ENCODE measurements around the gene AFG1L.
"Not testable (repeated sequence)": the region's sequence is repeated elsewhere in the genome, so short reads cannot be mapped to it uniquely, and the experiment has no call there.

AFG1L gene

DNA sequence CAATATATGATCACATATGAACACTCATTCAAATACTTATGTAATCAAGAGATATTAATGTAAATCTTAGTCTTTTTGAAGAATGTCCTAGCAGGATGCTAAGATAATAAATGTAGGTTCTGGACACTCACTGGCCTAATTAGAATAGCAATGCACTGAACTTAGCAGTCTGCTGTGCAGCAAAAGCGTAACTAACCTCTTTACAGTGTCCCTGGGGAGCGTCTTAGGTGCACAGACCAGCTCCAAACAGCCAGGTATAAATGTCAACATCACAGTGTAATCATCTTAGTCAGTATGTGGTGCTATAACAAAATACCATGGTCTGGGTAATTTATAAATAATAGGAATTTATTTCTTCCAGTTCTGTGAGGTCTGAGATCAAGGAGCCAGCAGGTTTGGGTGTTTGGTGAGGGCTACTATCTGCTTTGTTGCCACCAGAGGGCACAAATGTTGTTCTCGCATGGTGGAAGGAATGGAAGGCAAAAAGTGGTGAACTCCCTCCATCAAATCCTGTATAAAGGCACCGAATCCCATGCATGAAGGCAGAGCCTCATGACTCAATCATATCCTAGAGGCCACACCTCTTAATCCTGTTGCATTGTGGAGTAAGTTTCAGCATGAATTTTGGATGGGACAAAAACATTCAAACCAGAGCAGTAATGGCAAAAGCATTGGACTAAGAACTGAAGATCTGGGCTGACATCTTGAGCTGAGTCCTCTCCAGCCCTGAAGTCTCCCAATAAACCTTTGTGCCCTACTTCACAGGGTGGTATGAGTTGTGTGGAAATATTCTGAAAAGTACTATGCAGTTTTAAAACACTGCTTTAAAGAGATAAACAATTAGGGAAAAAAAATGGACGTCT, 224.1 kb downstream of the AFG1L start:
- DNase-seq (ENCODE audit: low read depth, low spot score): no peak

DNA sequence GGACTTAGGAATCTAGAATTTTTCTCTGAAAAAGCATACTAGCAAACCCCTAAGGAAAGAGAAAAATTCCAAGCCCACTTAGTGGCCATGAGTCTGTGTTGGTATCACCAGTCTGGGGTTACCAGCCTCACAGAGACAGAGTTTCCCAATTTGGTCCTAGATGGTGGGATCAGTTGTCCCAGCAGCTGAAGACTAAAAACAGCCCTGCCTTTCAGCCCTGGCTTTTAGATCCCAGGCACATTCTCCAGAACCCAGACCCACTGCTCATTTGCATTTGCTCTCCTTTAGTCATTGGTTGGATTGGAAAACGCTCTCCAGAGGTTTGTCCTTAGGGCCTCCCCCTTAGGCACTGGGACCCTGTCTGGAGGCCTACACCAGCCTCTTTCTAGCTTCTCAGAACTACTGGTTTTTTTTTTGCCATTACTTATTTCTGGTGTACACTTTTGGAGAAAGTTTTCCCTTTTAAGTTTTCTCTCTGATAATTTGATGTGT, 226.8 kb downstream of the AFG1L start:
- DNase-seq (ENCODE audit: low read depth, low spot score): no peak

DNA sequence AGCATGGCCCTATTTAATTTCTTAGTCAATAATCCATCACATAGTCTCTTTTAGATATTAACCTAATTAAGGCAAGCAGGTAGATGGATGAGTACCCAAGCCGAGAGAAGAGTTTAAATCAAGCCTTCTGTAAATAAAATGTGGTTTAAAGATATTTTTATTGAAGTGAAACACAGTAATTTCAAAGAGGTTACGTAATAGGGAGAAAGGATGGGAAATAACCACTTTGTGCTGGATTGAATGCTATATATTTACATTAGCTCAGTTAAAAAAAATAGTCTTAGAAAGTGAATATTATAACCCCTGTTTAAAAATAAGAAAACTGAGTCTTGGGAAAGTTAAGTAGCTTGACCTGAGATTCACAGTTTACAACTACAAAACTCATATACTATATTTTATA, 228.8 kb downstream of the AFG1L start:
- no peak for DNase-seq (ENCODE audit: low read depth, low spot score)

DNA sequence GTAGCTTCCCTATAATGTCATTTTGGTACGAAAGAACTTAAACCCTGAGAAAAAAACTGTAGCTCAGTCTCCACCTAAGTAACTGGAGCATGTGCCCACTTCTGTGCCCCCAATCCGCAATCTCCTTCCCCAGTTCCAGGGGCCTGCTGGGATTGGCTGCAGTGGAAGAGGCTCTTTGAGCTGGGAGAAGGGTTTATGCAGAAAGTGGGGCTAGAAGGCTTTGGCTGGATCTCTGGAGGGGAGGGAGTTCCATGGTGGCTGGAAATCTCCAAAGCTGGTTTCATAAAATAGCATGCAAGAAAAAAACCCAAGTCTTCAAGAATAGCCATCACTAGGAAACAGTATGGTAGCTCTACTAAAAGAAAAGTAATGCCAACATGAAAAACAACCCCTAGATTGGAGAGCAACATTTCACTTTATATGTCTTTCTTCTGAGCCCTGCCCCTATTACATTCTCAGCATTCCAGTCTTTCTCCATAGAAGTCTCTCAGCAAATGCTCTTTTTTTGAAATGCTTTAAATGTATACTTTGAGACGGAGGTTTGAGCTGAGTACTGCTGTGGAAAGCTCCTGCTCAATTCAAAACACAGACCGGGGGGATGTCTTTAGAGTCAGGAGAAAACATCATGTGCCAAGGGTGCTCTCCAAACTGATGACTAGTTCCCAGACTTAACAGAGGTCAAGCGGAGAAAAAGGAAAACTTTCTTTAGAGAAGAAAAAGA, 229.8 kb downstream of the AFG1L start:
- no peak for DNase-seq (ENCODE audit: low read depth, low spot score)

DNA sequence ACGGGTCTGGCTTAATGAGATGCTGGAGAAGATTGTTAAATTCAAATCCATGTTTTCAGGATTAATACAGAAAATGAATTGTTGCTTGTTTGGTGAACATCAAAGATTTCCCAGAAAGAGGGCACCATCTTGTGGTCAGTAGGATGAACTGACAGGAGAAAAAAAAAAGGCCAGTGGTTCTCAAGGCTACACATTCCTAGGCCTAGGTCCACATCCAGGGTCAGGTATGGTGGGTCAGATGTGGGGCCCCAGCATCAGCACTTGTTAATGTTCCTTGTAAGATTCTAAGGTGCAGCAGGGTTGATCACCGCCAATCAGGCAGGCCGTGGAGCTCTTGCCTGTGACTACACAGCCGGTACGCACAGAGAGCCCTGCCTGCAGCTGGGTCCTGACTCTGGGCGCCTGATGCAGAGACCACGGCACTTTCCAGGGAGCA, 231.9 kb downstream of the AFG1L start:
- no peak for DNase-seq (ENCODE audit: low read depth, low spot score)

DNA sequence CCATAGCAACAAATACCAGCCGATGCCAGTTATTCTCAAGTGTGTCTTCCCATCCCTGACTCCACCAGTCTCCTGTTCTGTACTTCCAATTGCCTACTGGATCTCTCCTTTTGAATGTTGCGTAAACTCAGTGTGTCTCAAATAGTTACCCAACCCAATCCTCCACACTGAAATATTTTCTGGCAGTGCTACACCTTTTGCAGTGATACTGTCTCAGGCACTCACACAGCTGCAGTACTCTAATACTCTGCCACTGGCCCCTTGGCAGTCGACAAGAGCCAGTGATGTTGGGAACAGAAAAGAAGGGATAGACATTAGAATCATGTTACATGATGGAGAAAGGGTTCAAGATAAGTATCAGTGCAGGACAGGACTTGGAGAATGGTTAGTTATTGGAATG, 234.0 kb downstream of the AFG1L start:
- no peak for DNase-seq (ENCODE audit: low read depth, low spot score)

DNA sequence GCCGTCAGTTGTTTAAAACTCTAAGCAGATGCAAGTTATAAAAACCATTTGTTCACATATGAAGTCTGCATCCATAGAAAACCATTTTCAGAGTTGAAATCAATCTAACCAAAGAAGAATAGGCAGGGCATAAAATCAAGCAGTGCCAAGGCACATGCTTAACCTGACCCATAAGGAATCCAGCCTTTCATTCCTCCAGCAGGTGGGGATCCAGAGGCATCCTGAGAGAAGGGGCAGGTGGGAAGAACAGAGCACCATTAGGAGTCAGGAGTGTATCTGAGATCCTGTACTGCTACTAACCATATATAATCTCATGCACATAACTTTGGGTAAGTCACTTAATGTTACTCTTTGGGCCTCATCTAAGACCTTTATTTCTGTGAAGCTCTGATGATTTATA, 236.5 kb downstream of the AFG1L start:
- no peak for DNase-seq (ENCODE audit: low read depth, low spot score)

DNA sequence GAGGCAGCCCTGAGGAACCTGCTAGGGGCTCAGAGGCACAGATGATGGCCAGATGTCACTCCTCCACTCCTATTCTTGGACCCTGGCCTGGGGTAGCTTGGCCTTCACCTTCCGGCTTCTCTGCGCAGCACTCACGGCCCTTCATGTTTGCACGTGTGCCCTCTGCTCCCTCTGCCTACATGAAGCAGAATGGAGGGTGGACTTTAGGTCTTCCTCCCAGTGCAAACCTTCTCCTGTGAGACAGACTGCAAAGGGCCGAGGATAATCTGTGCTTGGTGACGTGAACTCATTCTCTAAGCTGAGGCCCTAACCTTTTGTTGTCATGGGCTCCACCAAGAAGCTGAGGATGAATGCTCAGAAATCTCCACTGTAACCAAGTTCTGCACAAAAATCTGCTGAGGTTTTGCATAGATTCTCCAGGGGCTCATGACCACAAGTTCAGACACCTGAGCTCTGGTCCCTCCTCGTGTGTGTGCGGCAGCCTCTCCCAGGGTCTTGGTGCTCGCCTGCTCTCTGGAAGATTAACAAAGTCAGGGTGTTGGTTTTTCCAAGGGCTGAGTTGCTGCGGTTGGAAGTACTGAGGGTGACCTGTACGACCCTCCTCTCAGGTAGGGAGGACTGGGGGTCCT, 240.4 kb downstream of the AFG1L start:
- no peak for DNase-seq (ENCODE audit: low read depth, low spot score)

DNA sequence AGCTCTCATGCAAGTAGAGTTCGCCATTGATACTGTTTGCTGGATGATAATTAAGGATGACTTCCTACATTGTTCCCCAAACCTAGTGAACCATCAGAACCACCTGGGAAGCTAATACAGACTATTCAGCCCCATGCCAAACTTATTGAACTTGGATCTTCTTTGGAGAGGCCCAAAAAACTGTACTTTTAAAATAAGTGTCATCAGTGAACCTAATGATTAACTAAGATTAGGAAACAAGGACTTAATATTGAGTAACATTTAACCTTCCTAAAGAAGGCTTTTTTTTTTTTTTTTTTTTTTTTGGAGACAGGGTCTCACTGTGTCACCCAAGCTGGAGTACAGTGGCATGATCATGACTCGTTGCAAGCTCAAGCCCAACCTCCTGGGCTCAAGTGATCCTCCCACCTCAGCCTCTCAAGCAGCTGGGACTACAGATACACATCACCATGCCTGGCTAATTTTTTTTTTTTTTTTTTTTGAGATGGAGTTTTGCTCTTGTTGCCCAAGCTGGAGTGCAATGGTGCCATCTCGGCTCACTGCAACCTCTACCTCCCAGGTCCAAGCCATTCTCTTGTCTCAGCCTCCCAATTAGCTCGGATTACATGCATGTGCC, 241.2 kb downstream of the AFG1L start:
- not testable (repeated sequence) for DNase-seq (ENCODE audit: low read depth, low spot score)

DNA sequence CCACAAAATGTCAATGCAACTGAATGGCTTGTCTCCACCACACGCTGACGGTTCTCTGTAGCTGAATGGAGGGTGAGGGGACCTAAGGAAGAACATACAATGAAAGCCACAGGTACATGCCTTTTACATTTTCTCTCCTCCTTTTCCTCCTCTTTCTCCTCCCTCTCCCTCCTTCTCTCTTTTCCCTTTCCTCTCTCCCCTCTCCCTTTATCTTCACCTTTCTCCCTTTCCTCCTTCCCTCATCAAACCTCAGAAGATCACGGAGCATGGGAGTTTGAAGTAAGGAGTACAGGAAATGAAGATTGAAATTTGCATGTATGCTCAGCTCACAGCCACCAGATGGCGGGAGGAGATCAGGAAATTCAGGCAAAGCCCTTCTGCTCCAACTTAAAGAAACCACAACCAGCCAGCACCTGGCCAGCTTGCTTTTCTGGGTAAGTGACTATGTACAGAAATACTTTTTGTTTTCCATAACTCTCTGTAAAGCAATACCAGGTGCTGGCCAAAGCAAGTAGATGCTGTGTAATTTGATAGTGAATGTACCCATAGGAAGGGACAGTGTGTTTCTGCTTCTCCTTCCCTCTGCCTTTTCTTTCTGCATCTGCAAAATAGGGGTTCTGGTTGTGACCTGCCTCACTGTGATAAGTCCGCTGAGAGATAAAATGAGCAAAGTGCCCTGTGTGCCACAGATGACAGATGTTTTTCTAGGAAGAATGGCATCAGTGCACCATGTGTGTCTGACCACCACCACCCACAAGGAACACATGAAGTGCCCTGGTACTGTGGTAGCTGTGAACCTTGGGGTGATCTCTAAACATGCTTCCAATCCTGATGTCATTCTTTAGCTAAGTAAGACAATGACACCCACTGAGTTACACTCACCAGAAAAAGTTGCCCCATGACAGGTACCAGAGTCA, 247.2 kb downstream of the AFG1L start:
- peak; percentile 26 for DNase-seq (ENCODE audit: low read depth, low spot score)

DNA sequence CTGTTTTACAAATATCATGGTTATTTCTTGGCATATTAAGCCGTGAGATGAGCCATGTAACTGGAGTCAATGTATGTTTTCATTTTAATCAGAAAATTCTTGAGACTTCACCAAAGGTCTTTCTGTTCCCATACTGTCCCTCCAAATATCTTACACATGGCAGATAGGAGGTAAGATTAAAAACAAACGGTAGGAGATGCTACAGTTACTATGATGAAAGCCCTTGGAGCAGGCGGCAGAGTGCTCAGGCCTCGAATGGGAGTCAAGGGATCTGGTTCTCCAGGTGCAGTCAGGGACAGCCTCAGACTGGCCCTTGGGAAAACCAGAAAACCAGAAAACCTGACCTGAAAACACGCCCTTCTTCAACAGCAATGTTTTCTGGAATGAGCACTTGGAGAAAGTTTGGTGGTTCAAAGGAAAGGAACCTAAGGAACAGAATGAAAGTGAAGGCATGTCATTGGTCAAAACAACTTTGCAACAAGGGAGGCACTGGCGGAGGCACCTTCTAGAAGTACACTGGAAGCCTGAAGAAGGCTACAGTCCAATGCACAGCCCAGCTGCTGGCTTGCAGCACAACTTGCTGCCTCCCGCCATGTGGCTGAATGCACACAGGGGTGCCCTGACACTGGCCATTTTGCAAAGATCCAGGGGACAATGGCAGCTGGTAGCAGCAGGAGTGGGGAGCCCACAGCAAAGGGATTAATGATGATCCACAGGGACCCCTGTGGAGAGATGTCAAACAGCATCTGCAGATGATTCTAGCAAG, 248.5 kb downstream of the AFG1L start:
- no peak for DNase-seq (ENCODE audit: low read depth, low spot score)

DNA sequence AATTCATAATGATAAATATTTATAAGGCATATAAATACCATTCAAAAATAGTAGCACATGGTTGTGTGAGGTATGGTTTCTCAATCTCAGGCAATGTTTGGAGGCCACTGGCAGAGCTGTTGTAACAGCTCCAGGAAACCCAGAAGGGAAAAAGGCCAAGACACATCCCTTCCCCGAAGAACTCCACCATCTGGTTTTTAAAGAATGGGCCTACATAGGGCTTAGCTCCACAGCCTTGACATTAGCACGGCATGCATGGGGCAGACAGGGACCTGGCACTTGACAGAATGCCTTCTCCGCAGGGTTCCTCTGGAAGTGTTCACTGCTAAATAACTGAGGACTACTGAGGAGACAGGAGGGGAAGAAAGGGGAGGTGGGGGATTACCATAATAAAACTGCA, 249.8 kb downstream of the AFG1L start:
- DNase-seq (ENCODE audit: low read depth, low spot score): no peak

DNA sequence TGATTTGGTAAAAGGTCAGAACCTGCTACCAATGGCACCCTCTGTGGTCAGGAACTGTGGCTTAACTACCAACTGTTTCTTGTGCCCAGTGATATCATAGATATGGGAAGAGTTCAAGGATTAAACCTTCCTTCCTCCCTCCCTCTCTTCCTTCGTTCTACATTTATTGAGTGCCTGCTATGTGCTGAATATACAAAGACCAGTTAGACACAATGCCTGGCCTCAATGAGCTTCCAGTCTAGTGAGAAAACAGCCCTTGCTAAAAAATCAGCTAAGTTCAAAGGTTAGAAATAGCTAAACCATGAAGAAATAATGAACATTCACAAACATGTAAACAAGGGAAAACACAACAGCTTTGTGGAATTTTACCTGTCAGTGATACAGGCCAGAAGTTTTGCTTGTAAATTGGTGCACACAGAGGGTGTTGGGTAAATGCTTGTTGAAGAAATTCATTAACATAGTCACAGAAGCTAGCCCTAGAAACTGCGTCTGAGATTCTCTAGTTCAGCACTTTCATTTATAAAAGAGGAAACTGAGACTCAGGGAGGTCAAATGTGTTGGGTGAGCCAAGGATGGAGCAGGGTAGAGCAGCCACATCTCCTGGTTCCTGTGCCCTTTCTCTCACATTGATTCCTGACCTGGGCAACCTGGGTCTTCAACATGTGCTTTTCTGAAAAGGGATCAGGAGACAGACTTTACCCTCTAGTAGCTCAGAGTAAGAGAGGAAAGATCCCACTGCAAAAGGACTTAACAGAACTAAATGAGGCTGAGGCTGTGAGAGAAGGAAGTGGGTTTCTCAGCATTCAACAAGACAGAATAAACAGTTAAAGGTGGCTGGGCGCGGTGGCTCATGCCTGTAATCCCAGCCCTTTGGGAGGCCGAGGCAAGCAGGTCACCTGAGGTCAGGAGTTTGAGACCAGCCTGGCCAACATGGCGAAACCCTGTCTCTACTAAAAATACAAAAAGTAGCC, 251.5 kb downstream of the AFG1L start:
- DNase-seq (ENCODE audit: low read depth, low spot score): no peak

DNA sequence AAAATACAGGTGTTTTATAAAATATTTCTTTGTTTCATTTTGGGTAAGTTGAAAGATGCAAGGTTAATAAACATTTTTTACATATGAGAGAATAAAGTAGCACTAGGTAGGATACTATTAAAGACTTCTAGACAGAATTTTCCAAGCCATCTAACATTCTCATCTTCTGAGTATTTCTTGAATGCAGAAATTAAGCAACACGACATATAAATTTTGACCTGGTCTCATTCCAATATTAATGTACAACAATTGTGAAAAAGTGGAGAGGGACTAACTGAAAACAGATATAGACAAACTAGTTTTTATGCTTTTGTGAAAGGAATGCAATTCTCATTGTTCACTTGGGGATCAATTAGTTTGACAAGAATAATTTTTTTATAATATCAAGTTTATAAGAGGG, 254.4 kb downstream of the AFG1L start:
- no peak for DNase-seq (ENCODE audit: low read depth, low spot score)

DNA sequence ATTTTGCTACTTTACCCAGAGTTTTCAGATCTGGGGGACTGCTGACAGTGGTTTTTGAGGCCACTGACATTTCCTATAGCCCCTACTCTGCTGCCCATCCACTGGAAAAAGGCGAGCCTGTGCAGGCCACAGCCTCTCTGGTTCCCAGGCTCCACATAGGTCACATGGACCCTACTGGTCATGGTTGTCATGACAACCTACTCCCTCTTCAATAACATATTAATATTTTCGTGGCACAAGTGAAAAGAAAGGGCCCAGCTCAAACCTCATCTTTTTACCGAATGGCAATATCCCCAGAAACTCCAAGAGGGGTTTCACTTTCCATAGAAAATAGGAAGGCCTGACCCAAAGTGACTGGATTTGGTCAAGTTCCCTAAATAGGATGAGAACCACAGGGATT, 254.9 kb downstream of the AFG1L start:
- no peak for DNase-seq (ENCODE audit: low read depth, low spot score)

DNA sequence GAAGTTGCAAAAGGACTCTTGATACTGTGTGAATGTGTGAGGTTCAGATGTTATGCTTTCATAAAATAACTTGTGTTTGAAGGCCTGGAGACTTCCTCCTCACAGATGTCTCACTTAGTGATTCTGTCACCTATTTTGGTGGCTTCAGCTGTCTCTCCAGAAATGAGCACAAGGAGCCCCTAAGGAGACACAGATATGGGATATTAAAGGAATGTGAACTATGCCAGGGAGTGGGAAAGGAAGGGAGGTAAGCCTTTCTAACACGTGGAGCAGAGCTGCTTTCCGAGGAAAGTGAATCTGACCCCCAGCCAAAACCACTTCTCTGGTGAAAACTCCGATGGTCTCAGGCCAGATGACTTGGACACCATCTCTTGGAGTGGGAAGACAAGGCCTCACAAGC, 255.4 kb downstream of the AFG1L start:
- DNase-seq (ENCODE audit: low read depth, low spot score): no peak

DNA sequence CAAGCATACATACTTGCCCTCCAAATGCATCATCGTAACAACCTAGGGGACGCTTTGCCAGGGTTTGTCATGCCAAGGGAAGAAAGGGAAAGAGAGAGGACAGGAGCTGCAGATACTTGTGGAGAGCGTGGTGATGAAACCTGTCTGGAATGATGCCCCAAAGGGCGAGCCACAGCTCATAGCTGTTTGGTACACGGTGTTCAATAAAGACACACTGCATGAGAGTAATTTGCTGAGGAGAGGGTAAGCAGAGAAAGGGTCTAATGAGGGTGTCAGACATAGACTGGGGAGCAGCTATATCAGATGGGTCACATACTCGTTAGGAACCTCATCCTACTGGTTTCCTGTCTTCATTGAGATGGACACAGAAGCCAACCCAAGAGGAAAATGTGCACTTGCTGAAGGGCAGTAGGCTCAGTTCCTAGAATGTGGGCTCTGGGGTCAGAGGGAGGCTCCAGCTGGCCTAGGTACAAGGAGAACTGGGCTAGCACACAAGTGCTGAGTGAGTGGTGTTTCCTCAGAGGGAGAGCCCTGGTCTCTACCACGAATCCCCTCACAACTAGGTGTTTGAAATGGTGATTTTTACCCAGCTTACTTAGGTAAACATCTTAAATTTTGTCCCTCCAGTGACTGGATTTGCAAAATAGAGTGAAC, 260.7 kb downstream of the AFG1L start:
- DNase-seq (ENCODE audit: low read depth, low spot score): no peak

DNA sequence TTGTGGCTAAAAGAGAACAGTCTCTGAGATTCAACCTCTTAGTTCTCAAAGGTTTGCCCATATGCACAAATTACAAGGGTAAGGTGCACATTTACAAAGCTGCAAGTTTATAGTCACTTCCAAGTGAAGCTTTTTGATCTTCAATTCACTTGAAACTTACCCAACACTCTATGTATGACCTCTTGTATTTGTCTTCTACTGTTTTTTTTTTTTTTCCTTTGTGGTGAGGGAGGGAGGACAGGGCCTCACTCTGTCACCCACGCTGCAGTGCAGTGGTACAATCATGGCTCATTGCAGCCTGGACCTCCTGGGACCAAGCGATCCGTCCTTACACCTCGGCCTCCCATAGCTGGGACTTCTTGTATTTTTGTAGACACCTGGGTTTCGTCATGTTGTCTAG, 261.4 kb downstream of the AFG1L start:
- DNase-seq (ENCODE audit: low read depth, low spot score): no peak

All from activated naive CD8-positive, alpha-beta T cell treated with anti-CD3 and anti-CD28 coated beads, Interleukin-2, amount 50 U/mL, for 16 hours (primary cell).